Breast epithelium (tissue), 4 donors: ENCODE data around the gene COA6. TPM values are rescaled to one million over a fixed set of nuclear protein-coding genes. Genes with fewer than 3 reads are reported as not detected.
"Not testable (repeated sequence)": the region's sequence is repeated elsewhere in the genome, so short reads cannot be mapped to it uniquely, and the experiment has no call there.

Source experiments
- DNase-seq, 2 donors: peaks; one replicate each; pipeline ENCODE4 v3.0.0-alpha.2; 2019; ENCODE audit warnings: low spot score in 2 of 2
- H3K27ac ChIP-seq, 2 donors: fragments of 200-600 bp; sonication (generic) in 1 of 2; one replicate each; pipeline ENCODE4 v1.5.1; 2016 to 2019; ENCODE audit warnings: mild to moderate bottlenecking in 1 of 2
- H3K27me3 ChIP-seq, 2 donors: fragments of 200-600 bp; sonication (generic) in 1 of 2; one replicate each; pipeline versions ENCODE4 v1.5.1 to v1.6.0; 2017 to 2019; ENCODE audit warnings: control low read depth in 1 of 2, mild to moderate bottlenecking in 1 of 2
- H3K36me3 ChIP-seq: fragments of 200-600 bp; one replicate; pipeline ENCODE4 v1.5.1; 2019
- H3K4me1 ChIP-seq, 2 donors: fragments of 200-600 bp; sonication (generic); one replicate each; pipeline ENCODE4 v1.5.1; 2016 to 2019; ENCODE audit warnings: control low read depth in 1 of 2
- H3K4me3 ChIP-seq, 3 donors: fragments of 200-600 bp; sonication (generic); 1 replicate in 2 of 3; 2 replicates in 1 of 3; pipeline ENCODE4 v1.5.1; 2016 to 2019; ENCODE audit warnings: mild to moderate bottlenecking in 3 of 3, moderate library complexity in 2 of 3
- H3K9me3 ChIP-seq, 2 donors: fragments of 200-600 bp; sonication (generic) in 1 of 2; one replicate each; pipeline ENCODE4 v1.5.1; 2016 to 2019; ENCODE audit warnings: control low read depth in 1 of 2
- CTCF ChIP-seq, 3 donors: fragments of 450-650 bp; IDR thresholded peaks; one replicate each; pipeline ENCODE4 v1.5.1; 2016 to 2017; ENCODE audit warnings: antibody characterized with exemption in 3 of 3, mild to moderate bottlenecking in 3 of 3, moderate library complexity in 3 of 3
- POLR2A ChIP-seq: fragments of 450-650 bp; IDR thresholded peaks from one replicate; pipeline ENCODE4 v1.6.1; 2016; ENCODE audit warnings: antibody characterized with exemption, mild to moderate bottlenecking, moderate library complexity
- POLR2AphosphoS5 ChIP-seq, 3 donors: sonication (generic); formaldehyde crosslinking; IDR thresholded peaks; one replicate each; pipeline ENCODE4 v1.6.1; 2017; ENCODE audit warnings: antibody characterized with exemption in 3 of 3
- intact Hi-C: fragments of 100-400 bp; cut with DNase I; formaldehyde crosslinking; loops from one replicate; pipeline ENCODE4 v1.15.1; 2023; ENCODE audit warnings: low total_unique reads
- total RNA-seq, 3 donors: library from RNA; depleted of rRNA; stranded (reverse); fragments of >200 nt; gene quantifications; one replicate each; pipeline ENCODE4 v1.1.0, GENCODE V29; 2016

COA6 gene
- total RNA-seq, 3 donors from 2014 or later = 10.4 to 17.7 (median 14.6) TPM

GRCh38 chr1:234342774-234343173, 30.5 kb upstream of the COA6 start:
- Histone ChIP-seq H3K36me3 (no peaks in the 10 kb centered on the region), H3K4me1 (no peaks in the 10 kb centered on the region), H3K27ac (no peak overlapping the region), H3K9me3 (peaks cover 0 to 6% of the 10 kb centered on the region in 2 donors), H3K27me3 (no peaks in the 10 kb centered on the region), H3K4me3 (no peak overlapping the region)
- DNase-seq = no peak
- TF ChIP-seq CTCF (IDR thresholded peaks at IDR 0.05) (no peak), POLR2A (no peak), POLR2AphosphoS5 (IDR thresholded peaks at IDR 0.05) (no peak)
- intact Hi-C loops = no loop called here

GRCh38 chr1:234345237-234345636, 28.0 kb upstream of the COA6 start:
- Histone ChIP-seq H3K36me3 (no peaks in the 10 kb centered on the region), H3K4me3 (no peak overlapping the region), H3K9me3 (no peaks in the 10 kb centered on the region), H3K27me3 (no peaks in the 10 kb centered on the region), H3K27ac (no peak overlapping the region), H3K4me1 (no peaks in the 10 kb centered on the region)
- no peak for DNase-seq
- TF ChIP-seq POLR2A = no peak
- TF ChIP-seq CTCF (IDR thresholded peaks at IDR 0.05) = no peak
- no peak for TF ChIP-seq POLR2AphosphoS5 (IDR thresholded peaks at IDR 0.05)
- intact Hi-C loops = no loop called here

GRCh38 chr1:234348964-234349363, 24.3 kb upstream of the COA6 start:
- Histone ChIP-seq H3K27ac (no peak overlapping the region), H3K4me1 (no peaks in the 10 kb centered on the region), H3K9me3 (no peaks in the 10 kb centered on the region), H3K4me3 (no peak overlapping the region), H3K27me3 (no peaks in the 10 kb centered on the region), H3K36me3 (no peaks in the 10 kb centered on the region)
- TF ChIP-seq CTCF (IDR thresholded peaks at IDR 0.05) (no peak), POLR2A (no peak), POLR2AphosphoS5 (IDR thresholded peaks at IDR 0.05) (no peak)
- intact Hi-C loops = no loop called here
- DNase-seq = no peak

GRCh38 chr1:234355782-234356510, 17.3 kb upstream of the COA6 start:
- no peaks in the 10 kb centered on the region for H3K9me3 ChIP-seq
- no peak for DNase-seq
- H3K27ac ChIP-seq = no peak overlapping the region
- peak overlapping the region in 1 of 3 donors; percentile 48 for H3K4me3 ChIP-seq
- no peaks in the 10 kb centered on the region for H3K4me1 ChIP-seq
- H3K36me3 ChIP-seq = no peaks in the 10 kb centered on the region
- intact Hi-C loops = no loop called here
- no peaks in the 10 kb centered on the region for H3K27me3 ChIP-seq
- no peak for TF ChIP-seq POLR2A
- TF ChIP-seq POLR2AphosphoS5 (IDR thresholded peaks at IDR 0.05) = no peak
- TF ChIP-seq CTCF (IDR thresholded peaks at IDR 0.05) = no peak

GRCh38 chr1:234356615-234357269, 16.5 kb upstream of the COA6 start:
- H3K27me3 ChIP-seq, H3K9me3 ChIP-seq, H3K4me1 ChIP-seq, intact Hi-C loops, H3K36me3 ChIP-seq: not testable (repeated sequence)
- Histone ChIP-seq H3K4me3 (peak overlapping the region in 2 of 3 donors; percentile 48 to 61), H3K27ac (peak overlapping the region in 1 of 2 donors; percentile 0)
- peak; percentile 28 to 62 for DNase-seq
